GM06990 (cell line): ENCODE results near the gene RFX1.
A peak's percentile ranks its signal among the peaks of the same experiment; 100 is the strongest.

ENCODE experiments used
- DNase-seq: peaks from one replicate; pipeline ENCODE4 v3.0.0-alpha.2; 2011; ENCODE audit not compliant: insufficient read length; ENCODE audit errors: extremely low read depth
- H3K27me3 ChIP-seq: replicated peaks from 2 replicates; pipeline ENCODE4 v1.6.0; 2011; ENCODE audit warnings: low read length; ENCODE audit not compliant: control insufficient read depth, insufficient read depth
- H3K36me3 ChIP-seq: 2 replicates; pipeline ENCODE4 v1.5.1; 2011; ENCODE audit warnings: low read length; ENCODE audit not compliant: control insufficient read depth, insufficient read depth
- H3K4me3 ChIP-seq: replicated peaks from 2 replicates; pipeline ENCODE4 v1.5.1; 2011; ENCODE audit warnings: low read depth, mild to moderate bottlenecking, control low read depth, low read length
- CTCF ChIP-seq: IDR thresholded peaks from 2 replicates; pipeline ENCODE4 v1.5.1; 2011; ENCODE audit warnings: low read length, control low read depth, mild to moderate bottlenecking, inconsistent platforms; ENCODE audit not compliant: insufficient read depth, poor library complexity, severe bottlenecking

Gene RFX1

DNA sequence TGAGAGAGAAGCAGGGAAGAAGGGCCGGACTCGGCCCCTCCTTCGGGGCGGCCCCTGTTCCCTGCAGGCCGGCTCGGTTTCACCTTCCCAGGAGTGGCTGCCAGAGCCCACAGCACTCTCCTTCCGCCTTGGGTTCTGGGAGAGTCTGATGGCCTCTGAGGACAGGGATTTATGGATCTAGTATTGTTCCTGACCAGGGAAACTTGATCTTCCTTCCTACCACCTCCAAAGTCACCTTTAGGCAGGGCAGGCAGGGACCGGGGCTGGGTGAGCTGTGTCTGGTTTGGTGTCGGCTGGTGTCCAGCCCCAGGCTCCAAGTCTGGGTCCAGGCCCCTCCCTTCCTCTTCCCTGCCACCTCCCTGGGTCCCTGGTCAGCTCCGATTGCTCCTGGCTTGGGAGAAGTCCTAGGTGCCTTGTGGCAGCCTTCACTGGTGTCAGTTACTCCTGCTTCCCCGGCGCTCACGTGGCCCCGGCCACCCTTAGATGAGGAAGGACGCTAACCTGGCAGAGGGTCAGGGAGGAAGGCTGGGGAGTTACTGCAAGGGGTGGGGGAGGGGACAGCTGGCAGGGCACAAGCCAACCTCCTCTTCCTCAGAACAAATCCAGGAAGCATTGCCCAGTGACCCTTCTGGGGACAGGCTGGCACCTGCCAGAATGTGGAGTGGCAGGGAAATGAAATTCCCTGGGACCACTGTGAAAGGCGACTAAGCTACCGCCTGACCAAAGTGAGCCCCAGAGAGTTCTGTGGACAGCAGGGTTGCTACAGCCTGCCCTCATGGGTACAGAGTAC, 18.8 kb downstream of the RFX1 start:
- H3K27me3 ChIP-seq, result no peaks in the 10 kb centered on the region
- DNase-seq, result no peak
- no peak for TF ChIP-seq CTCF
- peaks cover 1% of the 10 kb centered on the region for H3K36me3 ChIP-seq
- H3K4me3 ChIP-seq, result no peak overlapping the region

- no peaks in the 10 kb centered on the region; the same call in 1 of the 2 replicates for H3K36me3 ChIP-seq
- peak; percentile 97 for DNase-seq
- H3K4me3 ChIP-seq, result peak overlapping the region; percentile 21; the same call in 1 of the 2 replicates
- no peak for TF ChIP-seq CTCF
- no peaks in the 10 kb centered on the region for H3K27me3 ChIP-seq
These were observed 19.7 kb downstream of the RFX1 start for GRCh38 chr19:13986348-13986904.

GRCh38 chr19:13985771-13986347, 20.3 kb downstream of the RFX1 start:
- no peak for TF ChIP-seq CTCF
- Histone ChIP-seq H3K27me3 (no peaks in the 10 kb centered on the region), H3K4me3 (peak overlapping the region; percentile 21; the same call in 1 of the 2 replicates), H3K36me3 (no peaks in the 10 kb centered on the region; the same call in 1 of the 2 replicates)
- DNase-seq, result peak; percentile 67

DNA sequence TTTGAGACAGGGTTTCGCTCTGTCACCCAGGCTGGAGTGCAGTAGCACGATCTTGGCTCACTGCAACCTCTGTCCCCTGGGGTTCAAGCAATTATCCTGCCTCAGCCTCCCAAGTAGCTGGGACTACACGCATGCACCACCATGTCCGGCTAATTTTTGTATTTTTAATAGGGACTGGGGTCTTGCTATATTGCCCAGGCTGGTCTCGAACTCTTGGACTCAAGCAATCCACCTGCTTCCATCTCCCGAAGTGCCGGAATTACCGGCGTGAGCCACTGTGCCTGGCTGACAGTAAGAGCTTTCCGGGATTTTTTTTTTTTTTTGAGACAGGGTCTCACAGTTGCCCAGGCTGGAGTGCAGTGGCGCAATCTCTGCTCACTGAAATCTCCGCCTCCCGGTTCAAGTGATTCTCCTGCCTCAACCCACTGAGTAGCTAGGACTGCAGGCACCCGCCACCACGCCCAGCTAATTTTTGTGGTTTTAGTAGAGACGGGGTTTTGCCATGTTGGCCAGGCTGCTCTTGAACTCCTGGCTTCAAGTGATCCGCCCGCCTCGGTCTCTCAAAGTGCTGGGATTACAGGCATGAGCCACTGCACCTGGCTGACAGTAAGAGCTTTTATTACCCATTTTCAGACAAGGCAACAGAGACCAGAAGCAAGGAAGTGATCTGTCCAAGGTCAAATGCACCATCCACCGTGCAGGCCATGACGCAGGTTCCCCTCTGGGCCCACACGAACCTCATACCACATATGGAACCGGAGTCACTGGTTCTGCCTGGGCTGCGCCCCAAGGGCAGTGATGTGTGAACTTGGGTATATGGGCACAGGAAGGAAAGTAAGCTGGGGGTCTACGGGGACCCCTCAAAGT, 21.0 kb downstream of the RFX1 start:
- Histone ChIP-seq H3K4me3 (no peak overlapping the region), H3K27me3 (no peaks in the 10 kb centered on the region), H3K36me3 (no peaks in the 10 kb centered on the region; the same call in 1 of the 2 replicates)
- DNase-seq, result peak; percentile 66
- no peak for TF ChIP-seq CTCF

DNA sequence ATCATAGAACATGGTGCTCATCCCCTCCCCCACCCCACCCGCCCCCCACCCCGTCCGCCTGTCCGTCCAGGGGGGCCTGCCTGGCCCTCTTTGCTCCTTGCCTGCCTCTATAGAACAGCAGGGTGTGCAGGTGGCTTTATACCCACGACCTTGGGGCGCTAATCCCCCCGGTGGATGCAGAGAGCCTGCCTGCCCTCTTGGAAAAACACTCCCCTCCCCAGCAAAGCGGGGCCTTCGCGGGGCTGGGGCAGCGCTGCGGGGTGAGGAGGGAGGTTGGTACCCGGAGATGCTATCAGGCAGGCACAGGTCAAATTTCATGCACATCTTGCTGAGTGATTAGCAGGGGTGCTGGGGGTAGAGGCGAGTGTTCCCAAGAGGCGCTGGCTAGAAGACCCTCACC, 21.9 kb downstream of the RFX1 start:
- H3K4me3 ChIP-seq, result no peak overlapping the region
- H3K36me3 ChIP-seq, result no peaks in the 10 kb centered on the region; the same call in 1 of the 2 replicates
- no peak for TF ChIP-seq CTCF
- no peaks in the 10 kb centered on the region for H3K27me3 ChIP-seq
- DNase-seq, result no peak
